BJ (cell line): Measurements from ENCODE around the gene PHF3. TPM values are rescaled to one million over a fixed set of nuclear protein-coding genes. Genes with fewer than 3 reads are reported as not detected.

ENCODE experiments used
- CTCF ChIA-PET: fragments of 350-600 bp; formaldehyde crosslinking; extraction: SDS; loops from one replicate; lab custom pipeline; 2021; ENCODE audit warnings: antibody characterized with exemption, inconsistent platforms; lab: Yijun Ruan, JAX
- POLR2A ChIA-PET: fragments of 300-600 bp; sonication (Branson Sonifier 250); formaldehyde crosslinking; extraction: SDS; loops from one replicate; lab custom pipeline; 2021; ENCODE audit warnings: antibody characterized with exemption; lab: Charles Lee
- DNase-seq: peaks from one replicate; pipeline ENCODE4 v3.0.0-alpha.2; 2011; ENCODE audit warnings: low read depth
- H3K27me3 ChIP-seq: 2 replicates; pipeline ENCODE4 v1.6.0; 2011; ENCODE audit warnings: low read length; ENCODE audit not compliant: control insufficient read depth, insufficient read depth
- H3K36me3 ChIP-seq: 2 replicates; pipeline ENCODE4 v1.5.1; 2011; ENCODE audit warnings: low read length; ENCODE audit not compliant: control insufficient read depth, insufficient read depth
- H3K4me3 ChIP-seq: 2 replicates; pipeline ENCODE4 v1.5.1; 2011; ENCODE audit warnings: low read depth, mild to moderate bottlenecking, control low read depth, low read length
- CTCF ChIP-seq: IDR thresholded peaks from 2 replicates; pipeline ENCODE4 v1.5.1; 2011; ENCODE audit warnings: low read depth, mild to moderate bottlenecking, control low read depth, inconsistent platforms, low read length, moderate library complexity; ENCODE audit not compliant: insufficient read depth
- polyA plus RNA-seq: library from polyadenylated mRNA; depleted of rRNA; stranded (reverse); fragments of >200 nt; gene quantifications from 2 replicates; pipeline ENCODE4 v1.2.3, GENCODE V29; 2011

The PHF3 gene
- polyA plus RNA-seq, 1 experiment = 7.4 TPM

- no peak for TF ChIP-seq CTCF
- Histone ChIP-seq H3K27me3 (no peaks in the 10 kb centered on the region), H3K36me3 (0 out of 2 replicates have a peak, but pooled peaks cover 1% of the 10 kb centered on the region), H3K4me3 (no peak overlapping the region)
- ChIA-PET CTCF (interaction anchor here (1.5 kb wide), 1 partner anchor 85 kb away, joined by 6 read pairs; no protein-coding TSS in a partner anchor), POLR2A (no interaction called here)
- DNase-seq = no peak
Observed at GRCh38 chr6:63683071-63683603, 47.5 kb downstream of the PHF3 start.

- ChIA-PET CTCF (no interaction called here), POLR2A (no interaction called here)
Observed at GRCh38 chr6:63685446-63686379, 50.1 kb downstream of the PHF3 start.

DNA sequence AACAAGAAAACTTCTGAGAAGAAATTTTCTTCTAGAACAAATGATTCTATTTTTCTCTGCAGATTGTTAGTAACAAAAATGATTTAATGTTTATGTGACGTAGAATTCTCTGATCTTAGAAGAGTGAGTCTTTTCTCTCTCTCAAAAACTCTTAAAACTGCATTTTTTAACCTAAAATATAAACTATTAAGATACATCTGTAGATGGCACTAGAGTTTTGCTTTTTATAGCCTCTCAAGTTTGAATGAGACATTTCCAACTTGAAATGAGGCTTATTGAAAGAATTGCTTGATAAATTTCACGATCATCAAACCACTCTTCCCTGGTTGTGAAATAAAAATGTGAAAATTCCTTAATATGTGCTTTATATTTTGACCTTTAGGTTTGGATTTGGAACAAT is 53.8 kb downstream of the PHF3 start:
- ChIA-PET POLR2A (no interaction called here), CTCF (interaction anchor here (0.9 to 2.3 kb wide), 3 partner anchors 10 to 91 kb away, joined by 3 to 8 read pairs (median 5); no protein-coding TSS in a partner anchor)
- no peaks in the 10 kb centered on the region for H3K27me3 ChIP-seq
- H3K36me3 ChIP-seq = no peaks in the 10 kb centered on the region
- no peak for DNase-seq
- H3K4me3 ChIP-seq = no peak overlapping the region
- TF ChIP-seq CTCF = no peak

More at GRCh38 chr6:63685446-63686379, 50.1 kb downstream of the PHF3 start:
- Histone ChIP-seq H3K36me3 (0 out of 2 replicates have a peak, but pooled peaks cover 1% of the 10 kb centered on the region), H3K27me3 (no peaks in the 10 kb centered on the region), H3K4me3 (no peak overlapping the region)
- no peak for TF ChIP-seq CTCF
- no peak for DNase-seq

- H3K36me3 ChIP-seq = no peaks in the 10 kb centered on the region
- ChIA-PET CTCF (interaction anchor here (0.9 to 2.3 kb wide), 3 partner anchors 10 to 92 kb away, joined by 4 to 8 read pairs (median 5); no protein-coding TSS in a partner anchor), POLR2A (no interaction called here)
- TF ChIP-seq CTCF = no peak
- no peaks in the 10 kb centered on the region for H3K27me3 ChIP-seq
- no peak for DNase-seq
- H3K4me3 ChIP-seq = no peak overlapping the region
Observed at GRCh38 chr6:63690221-63690620, 54.6 kb downstream of the PHF3 start.

DNA sequence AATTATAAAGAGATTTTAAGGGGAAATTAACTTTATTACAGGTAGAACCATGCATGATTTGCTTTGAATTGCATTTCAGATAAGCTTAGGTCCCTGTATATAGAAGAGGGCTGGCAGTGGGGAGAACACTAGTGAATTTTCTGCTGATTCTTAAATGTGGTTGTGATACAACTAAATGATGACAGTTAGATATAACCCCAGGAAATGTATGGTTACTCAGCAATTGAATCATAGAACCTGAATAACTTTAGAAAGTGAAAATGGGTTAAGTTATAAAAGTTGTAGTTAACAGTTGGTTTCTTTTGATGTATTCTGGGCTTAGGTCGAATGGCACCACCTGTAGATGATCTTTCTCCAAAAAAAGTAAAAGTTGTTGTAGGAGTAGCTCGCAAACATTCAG is 70.1 kb downstream of the PHF3 start:
- no peaks in the 10 kb centered on the region for H3K27me3 ChIP-seq
- no peak for TF ChIP-seq CTCF
- ChIA-PET CTCF (no interaction called here), POLR2A (no interaction called here)
- H3K36me3 ChIP-seq = peaks cover 3% of the 10 kb centered on the region
- H3K4me3 ChIP-seq = no peak overlapping the region
- no peak for DNase-seq
